HepG2 (cell line): ENCODE results near the gene MX2.

Experiments used
- FOXA1 ChIP-seq, 2 experiments: fragments of 450-650 bp in 1 of 2; sonication (generic) in 1 of 2; formaldehyde crosslinking in 1 of 2; IDR thresholded peaks; 2 replicates each; pipeline versions ENCODE4 v1.4.0 to v1.6.1; 2016 to 2020; ENCODE audit warnings: missing genetic modification reagents in 1 of 2
- JUN ChIP-seq: sonication (generic); formaldehyde crosslinking; IDR thresholded peaks from 2 replicates; pipeline ENCODE4 v1.4.0; 2020; ENCODE audit warnings: mild to moderate bottlenecking, missing genetic modification reagents
- MAFG ChIP-seq: sonication (generic); formaldehyde crosslinking; IDR thresholded peaks from 2 replicates; pipeline ENCODE4 v1.5.1; 2020; ENCODE audit warnings: mild to moderate bottlenecking, missing genetic modification reagents
- ZNF747 ChIP-seq: sonication (generic); formaldehyde crosslinking; IDR thresholded peaks from 2 replicates; pipeline ENCODE4 v1.8.1; 2023; ENCODE audit warnings: missing genetic modification reagents, mild to moderate bottlenecking, borderline replicate concordance
- ZNF768 ChIP-seq: sonication (generic); formaldehyde crosslinking; IDR thresholded peaks from 2 replicates; pipeline ENCODE4 v1.4.0; 2020; ENCODE audit warnings: missing genetic modification reagents
- TF ChIP-seq, protein P1 (sequence below): IDR thresholded peaks from 2 replicates; pipeline ENCODE4 v1.6.1; 2012; ENCODE audit warnings: inconsistent platforms
- TF ChIP-seq, protein P2 (sequence below): sonication (generic); formaldehyde crosslinking; IDR thresholded peaks from 2 replicates; pipeline ENCODE4; 2020; ENCODE audit warnings: missing genetic modification reagents, mild to moderate bottlenecking, borderline replicate concordance

DNA sequence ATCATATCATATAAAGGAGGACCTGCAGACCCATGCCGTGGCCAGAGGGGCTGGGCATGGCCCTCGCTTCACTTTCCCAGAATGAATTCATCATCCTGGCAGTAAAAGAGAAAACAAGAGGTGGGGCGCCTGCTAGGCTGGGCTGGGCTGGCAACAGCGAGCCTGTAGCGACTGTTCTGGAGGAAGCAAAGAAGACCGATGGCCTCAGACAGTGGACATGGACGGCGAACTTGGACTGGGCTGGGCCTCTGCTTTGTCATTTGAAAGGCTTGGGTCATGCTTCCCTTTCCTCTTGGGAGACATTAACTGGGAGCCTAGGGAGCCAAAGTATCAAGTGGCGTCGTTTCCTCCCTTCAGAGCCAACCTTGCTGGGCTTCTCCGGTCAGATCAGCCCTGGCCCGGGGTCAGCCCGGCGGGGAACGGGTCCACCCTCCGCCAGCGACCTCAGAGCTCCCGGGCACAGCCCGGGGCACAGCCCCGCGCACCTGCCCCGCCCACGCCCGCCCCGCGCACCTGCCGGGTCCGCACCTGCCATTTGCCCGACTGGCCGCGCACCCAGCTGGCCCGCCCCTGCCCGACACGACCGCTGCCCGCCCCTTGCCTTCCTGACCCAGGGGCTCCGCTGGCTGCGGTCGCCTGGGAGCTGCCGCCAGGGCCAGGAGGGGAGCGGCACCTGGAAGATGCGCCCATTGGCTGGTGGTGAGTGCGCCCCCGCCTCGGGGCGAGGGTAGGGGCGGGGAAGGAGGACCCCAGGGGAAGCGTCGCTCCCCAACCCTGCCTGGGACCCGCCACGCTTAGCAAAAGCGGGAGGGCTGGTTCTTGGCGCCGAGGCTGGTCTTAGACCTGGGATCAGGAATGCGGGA is 45.4 kb upstream of the MX2 start, which contains the start of gene FAM3B:
- TF ChIP-seq MAFG (no peak), ZNF768 (CRISPR knock-in tag) (peak; percentile 48; the same call in 1 of the 2 replicates), ZNF747 (CRISPR knock-in tag) (0 out of 2 replicates have a peak, but pooled peaks have one; percentile 24), JUN (CRISPR knock-in tag) (no peak), FOXA1 (IDR thresholded peaks at IDR 0.05) (no peak), FOXA1 (CRISPR knock-in tag; IDR thresholded peaks at IDR 0.05) (no peak)
- TF ChIP-seq, protein P1, sequence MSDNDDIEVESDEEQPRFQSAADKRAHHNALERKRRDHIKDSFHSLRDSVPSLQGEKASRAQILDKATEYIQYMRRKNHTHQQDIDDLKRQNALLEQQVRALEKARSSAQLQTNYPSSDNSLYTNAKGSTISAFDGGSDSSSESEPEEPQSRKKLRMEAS, result no peak
- TF ChIP-seq, protein P2, sequence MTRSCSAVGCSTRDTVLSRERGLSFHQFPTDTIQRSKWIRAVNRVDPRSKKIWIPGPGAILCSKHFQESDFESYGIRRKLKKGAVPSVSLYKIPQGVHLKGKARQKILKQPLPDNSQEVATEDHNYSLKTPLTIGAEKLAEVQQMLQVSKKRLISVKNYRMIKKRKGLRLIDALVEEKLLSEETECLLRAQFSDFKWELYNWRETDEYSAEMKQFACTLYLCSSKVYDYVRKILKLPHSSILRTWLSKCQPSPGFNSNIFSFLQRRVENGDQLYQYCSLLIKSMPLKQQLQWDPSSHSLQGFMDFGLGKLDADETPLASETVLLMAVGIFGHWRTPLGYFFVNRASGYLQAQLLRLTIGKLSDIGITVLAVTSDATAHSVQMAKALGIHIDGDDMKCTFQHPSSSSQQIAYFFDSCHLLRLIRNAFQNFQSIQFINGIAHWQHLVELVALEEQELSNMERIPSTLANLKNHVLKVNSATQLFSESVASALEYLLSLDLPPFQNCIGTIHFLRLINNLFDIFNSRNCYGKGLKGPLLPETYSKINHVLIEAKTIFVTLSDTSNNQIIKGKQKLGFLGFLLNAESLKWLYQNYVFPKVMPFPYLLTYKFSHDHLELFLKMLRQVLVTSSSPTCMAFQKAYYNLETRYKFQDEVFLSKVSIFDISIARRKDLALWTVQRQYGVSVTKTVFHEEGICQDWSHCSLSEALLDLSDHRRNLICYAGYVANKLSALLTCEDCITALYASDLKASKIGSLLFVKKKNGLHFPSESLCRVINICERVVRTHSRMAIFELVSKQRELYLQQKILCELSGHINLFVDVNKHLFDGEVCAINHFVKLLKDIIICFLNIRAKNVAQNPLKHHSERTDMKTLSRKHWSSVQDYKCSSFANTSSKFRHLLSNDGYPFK (CRISPR knock-in tag), result no peak
